NCI-H1048 (cell line): ENCODE data around the gene TAF4.
"Not testable (repeated sequence)": the region's sequence is repeated elsewhere in the genome, so short reads cannot be mapped to it uniquely, and the experiment has no call there.

Experiments used
- DNase-seq: peaks from one replicate; lab custom pipeline; 2025; lab: John Stamatoyannopoulos, UW

Gene TAF4

DNA sequence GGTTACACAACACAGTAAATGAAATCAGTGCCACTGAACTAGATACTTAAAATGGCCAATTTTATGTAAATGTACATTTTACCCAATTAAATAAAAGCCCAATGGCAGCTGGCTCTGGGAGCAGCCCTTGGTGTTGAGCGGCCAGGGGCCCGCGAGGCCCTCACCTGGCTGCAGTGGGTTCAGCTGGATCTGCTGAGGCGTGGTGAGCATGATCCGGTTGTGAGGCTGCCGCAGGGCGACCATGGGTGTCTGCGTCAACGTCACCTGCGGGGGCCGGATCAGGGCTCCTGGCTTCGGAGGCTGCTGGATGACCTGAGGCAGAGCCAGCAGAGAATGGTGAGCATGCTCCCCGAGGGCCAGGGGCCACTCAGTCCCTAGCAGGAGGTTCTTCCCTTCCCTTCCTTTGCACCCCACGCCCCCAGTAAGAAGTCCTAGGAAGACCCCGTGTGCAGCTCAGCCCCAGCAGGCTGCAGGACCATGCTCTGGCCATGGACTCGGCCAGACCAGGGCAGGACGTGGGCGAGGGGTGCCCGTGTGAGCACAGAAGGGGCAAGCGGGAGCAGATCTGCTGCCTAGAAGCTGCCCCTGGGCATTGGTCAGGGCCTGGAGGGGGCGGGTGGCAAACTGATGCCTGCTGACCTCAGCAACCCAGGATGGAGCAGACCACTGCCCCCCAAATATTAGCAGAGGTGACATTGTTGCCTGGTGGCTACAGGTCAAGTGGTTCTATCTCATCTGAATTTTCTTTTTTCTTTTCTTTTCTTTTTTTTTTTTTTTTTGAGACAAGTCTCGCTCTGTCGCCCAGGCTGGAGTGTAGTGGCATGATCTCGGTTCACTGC lies 61.9 kb downstream of the TAF4 start:
- no peak for DNase-seq

DNA sequence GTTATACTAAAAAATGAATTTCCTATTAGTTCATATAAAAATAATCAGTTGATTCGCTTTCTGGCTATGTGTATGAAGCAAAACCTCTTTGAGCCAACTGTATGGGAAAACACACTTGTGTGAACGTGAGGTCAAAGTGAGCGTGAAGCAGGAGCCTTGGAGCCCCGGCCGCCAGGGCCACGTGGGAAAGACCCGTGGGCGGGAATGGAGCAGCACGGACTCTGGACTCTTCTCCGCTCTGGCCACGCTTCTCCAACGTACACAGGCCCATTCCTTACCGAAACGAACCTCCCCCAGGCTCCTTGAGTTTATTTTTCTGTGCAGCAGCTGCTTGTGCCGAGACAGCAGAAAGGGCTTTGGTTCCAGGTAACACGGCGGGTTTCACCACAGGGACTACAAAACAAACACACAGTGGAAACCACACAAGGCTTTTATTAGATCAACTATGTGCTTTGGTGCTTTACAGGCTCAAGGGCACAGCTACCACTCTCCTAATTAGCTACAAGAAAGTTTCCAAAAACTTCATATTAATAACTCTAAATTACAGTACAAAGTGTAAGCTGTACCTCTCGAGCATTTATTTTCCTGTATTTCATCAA lies 62.7 kb downstream of the TAF4 start:
- DNase-seq, result no peak

DNA sequence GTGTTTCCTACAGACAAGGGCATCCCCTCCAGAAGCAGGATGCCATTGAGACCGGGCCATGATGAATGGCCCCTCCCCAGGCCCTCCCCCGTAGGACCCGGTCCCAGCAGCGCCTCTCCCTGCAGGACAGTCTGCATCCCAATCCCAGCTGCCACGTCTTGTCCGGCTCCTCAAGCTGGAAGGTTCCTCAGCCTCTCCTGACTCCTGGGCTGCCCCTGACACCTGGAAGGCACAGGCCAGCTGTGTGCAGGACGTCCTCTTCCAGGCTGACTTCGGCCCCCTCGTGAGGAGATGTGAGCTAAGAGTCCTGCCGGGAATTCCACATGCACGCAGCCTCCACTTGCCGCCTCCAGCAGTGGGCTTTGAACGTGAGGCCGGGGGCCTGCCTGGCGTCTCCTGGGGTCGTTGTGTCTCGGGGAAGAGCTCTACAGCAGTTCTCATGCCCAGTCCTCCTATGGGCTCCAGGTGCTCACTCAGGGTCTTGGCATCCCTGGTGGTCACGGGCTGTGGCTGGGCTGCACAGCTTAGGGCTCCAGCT lies 64.4 kb downstream of the TAF4 start:
- no peak for DNase-seq

DNA sequence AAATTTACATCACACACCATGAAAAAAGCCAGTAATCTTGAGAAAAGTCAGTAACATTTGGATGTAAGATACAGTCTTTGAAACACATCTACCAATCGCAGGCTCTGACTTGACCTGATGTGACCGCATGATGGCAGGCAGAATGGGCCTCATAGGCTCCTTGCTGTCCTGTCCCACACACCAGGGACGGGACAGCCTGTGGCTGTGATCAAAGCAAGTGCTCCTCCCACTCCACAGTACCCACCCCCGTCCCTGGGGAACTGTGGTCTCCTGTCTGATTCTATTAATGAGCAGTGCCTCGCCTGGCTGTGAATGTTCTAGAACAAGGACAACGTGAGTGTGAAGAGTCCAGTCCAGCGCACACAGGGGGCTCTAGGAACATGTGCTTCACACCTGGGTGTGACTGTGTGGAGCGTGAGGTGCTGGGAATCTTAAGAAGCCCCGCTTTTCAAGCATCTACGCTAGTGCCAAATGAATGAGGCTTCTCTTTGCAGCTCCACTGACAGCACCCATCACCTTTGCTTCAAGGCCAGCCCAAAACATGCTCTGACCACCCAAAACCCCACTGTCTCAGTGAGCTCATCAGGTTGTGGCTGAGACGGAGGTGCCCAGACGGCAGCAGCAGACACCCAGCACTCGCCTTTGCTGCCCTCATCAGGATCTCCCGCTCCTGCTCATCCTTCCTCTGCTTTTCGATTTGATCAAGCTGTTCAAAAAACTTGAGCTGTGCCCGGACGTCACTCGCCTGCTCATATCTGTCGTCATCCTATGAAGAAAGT lies 67.1 kb downstream of the TAF4 start:
- no peak for DNase-seq

DNA sequence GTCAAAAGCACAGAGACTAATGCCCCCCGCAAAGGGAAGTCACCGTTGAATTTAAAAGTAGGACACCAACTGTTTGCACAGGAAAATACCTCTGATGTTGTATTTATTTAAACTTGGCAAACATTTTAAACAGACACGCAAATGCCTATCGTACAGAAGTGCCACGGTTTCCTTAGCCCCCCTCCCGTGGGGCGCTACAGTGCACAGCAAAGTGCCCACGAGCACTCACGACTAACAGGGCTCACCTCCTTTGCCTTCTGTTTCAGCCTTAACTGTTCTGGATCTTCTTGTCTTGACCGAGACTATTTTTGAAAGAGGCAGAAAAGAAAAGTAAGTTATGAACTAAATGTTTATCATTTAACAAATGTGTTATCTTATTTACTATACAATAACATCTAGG lies 67.8 kb downstream of the TAF4 start:
- DNase-seq, result no peak

DNA sequence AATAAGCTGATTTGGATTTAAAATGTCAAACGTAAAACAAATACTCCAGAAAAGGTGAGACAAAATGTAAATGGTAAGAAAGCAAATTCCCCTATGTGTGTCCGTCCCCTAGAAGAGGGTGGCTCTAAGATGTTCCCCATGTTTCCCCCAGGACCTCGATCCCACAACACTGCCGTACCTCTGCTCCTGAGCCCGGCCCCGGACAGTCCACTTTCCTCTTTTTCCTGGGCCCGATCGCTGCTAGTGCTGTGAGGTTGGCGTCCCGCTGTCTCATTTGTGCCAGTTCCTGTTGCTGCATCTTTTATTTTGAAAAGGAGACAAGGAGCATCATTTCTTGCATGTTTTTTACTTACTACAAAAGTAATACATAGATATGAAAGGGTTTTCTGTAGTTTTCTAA lies 68.3 kb downstream of the TAF4 start:
- DNase-seq, result no peak

DNA sequence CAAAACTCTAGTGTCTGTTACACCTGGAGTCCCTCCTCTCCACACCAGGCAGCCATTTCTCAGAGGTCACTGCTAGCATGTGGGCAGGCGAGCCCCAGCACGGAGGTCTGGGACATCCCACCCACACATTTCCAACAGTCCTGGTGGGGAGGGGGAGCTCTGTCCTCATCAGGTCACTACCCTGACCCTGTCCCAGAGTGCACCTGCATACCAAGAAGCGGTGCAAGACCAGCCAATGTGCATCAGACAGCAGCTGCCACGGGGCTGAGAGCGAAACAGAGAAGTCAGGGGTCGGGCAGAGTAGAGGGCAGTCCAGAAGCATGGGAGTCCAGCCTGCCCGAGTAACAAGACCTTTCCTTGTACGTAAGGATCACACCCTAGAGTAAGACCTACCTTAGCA lies 71.1 kb downstream of the TAF4 start:
- no peak for DNase-seq

DNA sequence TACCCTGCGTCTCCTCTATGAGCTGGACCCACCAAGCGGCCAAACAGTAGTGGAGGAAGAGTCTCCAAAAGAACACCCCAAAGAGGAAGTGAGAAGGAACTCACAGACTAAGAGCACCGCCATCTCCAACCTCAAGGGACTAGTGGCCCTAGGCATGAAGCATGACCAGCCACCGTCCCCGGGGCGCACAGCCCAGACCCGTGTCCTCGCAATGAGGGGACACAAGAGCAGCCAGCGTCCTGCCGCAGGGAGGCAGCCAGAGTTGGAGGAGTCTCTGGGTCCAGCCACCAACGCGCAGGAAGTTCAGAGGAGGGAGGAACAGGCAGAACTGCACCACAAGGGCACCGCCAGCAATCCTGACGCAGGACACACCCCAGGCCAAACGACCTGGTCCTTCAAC lies 72.6 kb downstream of the TAF4 start:
- no peak for DNase-seq

DNA sequence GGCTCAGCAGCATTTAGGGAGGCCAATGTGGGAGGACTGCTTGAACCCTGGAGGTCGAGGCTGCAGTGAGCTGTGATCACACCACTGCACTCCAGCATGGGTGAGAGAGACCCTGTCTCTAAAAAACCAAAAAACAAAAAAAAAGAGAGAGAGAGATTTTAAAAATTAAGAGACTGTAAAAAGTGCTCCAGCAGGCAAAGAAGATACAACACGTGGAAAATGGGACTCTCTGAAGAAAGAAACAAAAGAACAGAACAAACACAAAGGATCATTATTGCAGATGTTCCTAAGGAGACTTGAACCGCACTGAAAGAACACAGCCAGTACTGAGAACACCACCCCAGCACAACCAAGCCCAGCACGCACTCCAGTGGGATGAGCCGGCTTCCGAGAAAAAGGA lies 74.2 kb downstream of the TAF4 start:
- no peak for DNase-seq

DNA sequence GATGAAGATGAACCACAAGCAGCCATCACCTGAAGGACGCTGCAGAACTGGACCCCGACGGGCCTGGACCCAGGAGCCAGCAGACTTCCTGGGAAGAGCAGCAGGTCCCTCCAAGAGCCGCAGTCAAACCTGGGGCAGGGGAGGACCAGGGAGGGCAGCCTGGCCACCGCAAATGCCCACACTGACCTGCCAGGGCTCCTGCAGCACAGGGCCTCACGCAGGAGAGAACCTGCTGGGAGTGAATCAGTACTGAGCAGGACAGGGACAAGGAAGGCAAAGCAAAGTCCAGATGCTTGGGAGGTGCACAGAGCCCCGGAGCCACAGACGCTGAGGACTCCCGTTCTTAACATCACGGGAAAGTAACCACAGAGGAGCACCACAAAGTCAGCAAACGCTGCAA lies 75.2 kb downstream of the TAF4 start:
- no peak for DNase-seq

DNA sequence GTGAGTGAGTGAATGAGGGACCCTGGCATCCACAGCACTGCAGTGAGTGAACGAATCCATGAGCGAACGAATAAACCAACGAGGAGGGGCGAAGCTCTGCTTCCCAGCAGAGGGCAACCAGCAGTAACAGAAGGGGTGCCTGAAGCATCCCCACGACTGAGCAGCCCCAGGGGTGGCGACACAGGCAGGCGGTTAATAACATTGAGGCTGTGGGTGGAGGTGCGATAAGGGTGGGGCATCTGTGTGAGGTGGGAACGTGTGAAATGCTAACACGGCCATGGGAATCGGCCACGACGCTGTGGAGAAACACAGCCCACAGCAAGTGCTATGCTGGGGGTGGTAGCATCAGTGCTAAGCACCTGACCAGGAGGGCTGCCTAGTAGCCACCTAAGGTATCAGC lies 75.9 kb downstream of the TAF4 start:
- no peak for DNase-seq

DNA sequence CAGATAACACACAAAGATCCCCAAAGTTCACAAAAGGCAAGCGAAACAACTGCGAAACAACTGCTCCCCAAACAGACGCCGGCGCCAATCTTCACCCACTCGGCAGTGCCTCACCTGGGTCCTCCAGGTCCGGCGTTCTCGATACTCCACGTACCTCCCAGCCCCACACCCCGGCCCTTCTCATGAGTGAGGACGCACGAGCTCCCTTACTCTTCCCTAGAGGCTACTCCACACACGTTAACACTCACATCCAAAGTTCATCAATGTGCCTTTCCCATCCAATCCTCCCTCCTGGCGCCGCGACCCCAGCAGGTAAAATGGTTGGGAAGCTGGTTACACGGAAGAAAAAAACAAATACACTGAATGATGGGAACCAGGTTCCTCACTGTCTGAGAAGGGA lies 77.0 kb downstream of the TAF4 start:
- no peak for DNase-seq

DNA sequence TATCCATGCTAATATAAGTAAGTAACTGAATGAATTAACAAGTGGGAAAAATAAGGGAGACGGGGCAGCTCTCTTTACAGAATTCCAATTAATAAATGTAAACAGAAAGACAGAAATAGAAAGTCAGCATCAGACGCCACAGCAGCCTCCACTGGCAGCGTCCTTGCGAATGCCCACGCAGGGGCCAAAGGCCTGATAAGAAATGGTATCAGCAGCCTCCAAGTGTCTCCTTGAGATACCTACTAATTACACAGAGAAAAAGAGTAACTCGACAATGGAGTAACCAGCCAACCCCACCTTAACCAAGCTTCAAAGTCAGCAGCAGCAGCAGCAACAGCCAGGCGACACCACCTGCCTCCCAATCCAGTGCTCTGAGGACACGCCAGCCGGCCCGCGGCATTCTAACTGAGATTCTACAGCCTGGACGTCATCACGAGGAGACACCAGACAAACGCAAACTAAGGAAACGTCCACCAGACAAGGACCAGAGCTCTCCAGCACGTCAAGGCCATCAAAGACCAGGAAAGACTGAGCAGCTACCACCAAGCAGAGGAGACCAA lies 78.8 kb downstream of the TAF4 start:
- DNase-seq, result no peak

DNA sequence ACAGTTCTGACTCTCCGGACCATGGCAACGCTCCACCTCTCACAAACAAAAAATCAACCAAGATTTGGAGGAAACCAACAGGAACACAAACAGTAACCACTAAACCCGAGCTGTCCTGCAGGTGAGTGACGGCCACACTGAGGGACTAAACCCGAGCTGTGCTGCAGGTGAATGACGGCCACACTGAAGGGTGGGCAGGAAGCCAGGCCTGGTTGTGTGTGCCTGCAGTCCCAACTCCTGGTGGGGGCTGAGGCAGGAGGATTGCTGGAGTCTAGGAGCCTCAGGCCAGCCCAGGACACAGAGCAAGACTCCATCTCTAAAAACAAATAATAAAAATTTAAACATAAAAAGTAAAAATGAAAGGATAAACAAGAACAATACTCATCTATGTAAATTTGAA lies 80.6 kb downstream of the TAF4 start:
- DNase-seq, result no peak

DNA sequence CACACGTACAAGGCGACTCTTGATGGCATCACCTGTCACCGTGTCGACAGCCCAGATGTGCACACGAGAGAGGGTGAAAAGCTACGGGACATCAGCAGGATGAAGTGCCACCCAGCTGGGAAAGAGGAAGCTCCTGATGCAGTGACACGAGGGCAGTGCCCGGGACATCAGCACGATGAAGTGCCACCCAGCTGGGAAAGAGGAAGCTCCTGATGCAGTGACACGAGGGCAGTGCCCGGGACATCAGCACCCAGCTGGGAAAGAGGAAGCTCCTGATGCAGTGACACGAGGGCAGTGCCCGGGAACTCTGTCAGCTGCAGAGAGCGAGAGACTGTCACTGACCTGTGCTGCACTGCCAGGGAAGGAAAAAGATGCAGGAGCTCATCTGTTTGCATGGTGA lies 81.2 kb downstream of the TAF4 start:
- not testable (repeated sequence) for DNase-seq

DNA sequence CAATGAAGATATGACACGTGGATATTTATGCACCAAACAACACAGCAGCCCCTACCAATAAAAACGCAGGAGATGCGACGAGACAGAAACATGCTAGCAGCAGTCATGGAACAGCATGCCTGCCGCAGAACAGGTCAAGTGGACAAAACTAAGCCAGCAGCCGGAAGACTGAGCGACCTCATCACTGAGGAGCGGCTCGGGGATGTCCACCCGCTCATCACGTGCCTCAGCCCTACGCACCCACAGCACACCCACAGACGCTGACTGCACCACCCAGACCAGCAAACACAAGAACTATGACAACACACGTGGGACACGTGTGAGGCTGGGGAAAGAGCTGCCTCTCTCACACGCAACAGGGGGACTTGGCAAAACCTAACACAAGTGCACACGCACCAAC lies 81.7 kb downstream of the TAF4 start:
- DNase-seq, result no peak

DNA sequence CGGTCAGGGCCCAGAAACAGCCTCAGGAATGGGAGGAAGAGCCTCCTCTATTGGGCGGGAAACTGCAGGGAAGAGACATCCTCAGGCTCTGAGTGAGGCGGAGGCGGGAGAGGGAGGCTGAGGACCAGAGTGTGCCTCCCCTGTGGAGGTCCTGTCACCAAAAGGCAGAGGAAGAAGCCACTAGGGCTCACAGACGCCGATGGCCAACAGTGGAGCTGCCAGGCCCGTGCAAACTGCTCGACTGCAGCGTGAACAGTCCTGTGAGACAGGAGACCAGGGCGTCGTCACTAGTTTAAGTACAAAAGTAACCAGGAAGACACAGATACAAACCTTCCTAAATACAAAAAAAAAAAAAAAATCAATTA lies 82.7 kb downstream of the TAF4 start:
- DNase-seq, result no peak

DNA sequence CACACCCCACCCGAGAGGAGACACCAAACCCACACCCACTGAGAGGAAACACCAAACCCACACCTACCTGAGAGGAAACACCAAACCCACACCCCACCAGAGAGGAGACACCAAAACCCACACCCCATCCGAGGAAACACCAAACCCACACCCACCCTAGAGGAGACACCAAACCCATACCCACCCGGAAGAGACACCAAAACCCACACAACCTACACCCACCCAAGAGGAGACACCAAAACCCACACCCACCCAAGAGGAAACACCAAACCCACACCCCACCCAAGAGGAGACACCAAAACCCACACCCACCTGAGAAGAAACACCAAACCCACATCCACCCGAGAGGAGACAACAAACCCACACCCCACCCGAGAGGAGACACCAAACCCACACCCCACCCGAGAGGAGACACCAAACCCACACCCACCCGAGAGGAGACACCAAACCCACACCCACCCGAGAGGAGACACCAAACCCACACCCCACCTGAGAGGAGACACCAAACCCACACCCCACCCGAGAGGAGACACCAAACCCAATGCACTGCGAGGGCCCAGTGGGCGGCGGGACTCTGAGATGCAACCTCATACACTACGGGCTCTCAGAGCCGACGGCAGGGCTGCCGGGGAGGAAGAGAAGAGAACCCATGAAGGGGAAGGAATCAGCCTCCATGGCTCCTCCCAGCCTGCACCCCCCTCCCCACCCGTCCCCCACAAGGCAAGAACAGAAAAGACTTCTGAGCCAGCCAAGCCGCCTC lies 83.3 kb downstream of the TAF4 start:
- no peak for DNase-seq

DNA sequence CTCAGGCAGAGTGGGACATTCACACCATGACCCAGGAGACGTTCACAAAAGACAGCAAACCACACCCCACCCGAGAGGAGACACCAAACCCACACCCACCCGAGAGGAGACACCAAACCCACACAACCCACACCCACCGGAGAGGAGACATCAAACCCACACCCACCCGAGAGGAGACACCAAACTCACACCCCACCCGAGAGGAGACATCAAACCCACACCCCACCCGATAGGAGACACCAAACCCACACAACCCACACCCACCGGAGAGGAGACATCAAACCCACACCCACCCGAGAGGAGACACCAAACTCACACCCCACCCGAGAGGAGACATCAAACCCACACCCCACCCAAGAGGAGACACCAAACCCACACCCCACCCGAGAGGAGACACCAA lies 84.0 kb downstream of the TAF4 start:
- DNase-seq, result not testable (repeated sequence)

DNA sequence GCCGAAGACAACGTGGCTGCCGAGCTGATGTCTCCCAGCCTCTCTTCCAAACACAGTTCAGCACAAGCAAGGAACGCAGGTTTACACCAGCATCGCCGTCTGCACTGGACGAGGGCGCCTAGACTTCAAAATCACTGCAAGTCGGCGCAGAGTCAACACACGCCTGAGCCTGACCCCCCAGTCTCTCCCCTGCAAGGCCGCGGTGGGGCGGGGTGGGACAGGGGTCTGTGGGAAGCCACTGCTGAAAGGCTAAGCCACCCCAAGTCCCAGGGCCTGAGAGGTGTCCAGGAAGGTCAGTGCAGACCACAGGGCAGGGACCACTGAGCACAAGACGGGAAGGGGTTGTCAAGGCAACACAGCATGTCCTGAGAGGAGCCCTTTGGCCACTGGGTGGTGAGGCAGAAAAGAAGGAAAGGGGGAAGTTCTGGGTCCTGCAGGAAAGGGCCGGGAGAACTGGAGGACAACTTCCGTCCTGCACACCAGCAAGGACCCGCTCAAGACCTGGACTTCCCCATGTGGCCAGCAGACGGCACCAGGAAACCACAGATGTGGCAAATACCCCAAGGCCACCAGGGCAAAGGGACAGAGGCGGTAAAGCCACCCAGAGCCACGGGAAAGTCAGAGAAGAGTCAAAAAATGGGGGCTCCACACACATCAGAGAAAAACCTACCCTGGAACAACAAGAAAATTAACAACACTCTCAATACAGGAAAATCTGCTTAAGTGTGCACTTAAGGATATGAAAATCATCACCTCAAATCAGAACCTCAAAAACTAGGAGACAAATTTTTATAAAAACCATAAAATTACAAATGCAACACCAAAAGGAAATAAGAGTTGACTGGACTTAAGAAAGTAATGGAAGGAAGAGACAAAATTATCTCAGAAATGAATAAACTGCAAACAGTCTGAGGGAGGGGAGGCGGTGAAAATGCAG lies 84.8 kb downstream of the TAF4 start:
- no peak for DNase-seq
